SK-N-SH treated with all-trans-retinoic acid at 6 μM for 48 hours (cell line): ENCODE measurements around the gene MVB12B.

ENCODE experiments used
- PATZ1 ChIP-seq: fragments of 250-450 bp; sonication (Bioruptor Pico); IDR thresholded peaks from 2 replicates; pipeline ENCODE4 v1.8.0; 2020; ENCODE audit warnings: mild to moderate bottlenecking, moderate library complexity, borderline replicate concordance
- SNAI2 ChIP-seq: fragments of 250-450 bp; sonication (Bioruptor Pico); IDR thresholded peaks from 2 replicates; pipeline ENCODE4 v1.5.0; 2020; ENCODE audit warnings: mild to moderate bottlenecking, moderate library complexity
- ZC3H10 ChIP-seq: fragments of 250-450 bp; sonication (Bioruptor Pico); IDR thresholded peaks from 2 replicates; pipeline ENCODE4 v1.5.1; 2021; ENCODE audit warnings: mild to moderate bottlenecking, moderate library complexity

DNA sequence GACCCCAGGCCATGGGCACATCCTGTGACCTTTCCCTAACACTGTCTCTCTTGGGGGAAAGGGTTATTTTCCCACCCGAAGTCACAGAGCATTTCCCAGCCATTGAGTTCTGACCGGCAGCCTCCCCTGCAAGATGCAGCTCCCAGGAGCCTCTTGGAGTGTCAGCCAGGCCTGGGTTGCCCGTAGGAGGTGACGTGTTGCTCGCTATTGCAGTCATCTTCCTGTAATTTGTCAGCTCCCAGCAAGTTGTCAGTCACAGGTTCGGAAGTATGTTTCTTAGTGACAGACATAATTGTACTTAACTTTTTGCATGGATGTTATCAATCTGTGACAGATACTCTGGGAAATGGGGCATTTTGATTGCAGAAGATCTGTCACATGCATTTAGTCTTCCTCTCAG is 74.5 kb downstream of the MVB12B start:
- TF ChIP-seq SNAI2 (CRISPR knock-in tag) (no peak), PATZ1 (CRISPR knock-in tag) (no peak), ZC3H10 (CRISPR knock-in tag) (no peak)
